MV-4-11 (cell line): ENCODE data around the gene PLCH1.

Source experiments
- DNase-seq: peaks from one replicate; lab custom pipeline; 2025; lab: John Stamatoyannopoulos, UW

Gene PLCH1

GRCh38 chr3:155746703-155747102, 1.8 kb upstream of the PLCH1 start:
- DNase-seq, result no peak

GRCh38 chr3:155745795-155746550, 1.1 kb upstream of the PLCH1 start:
- no peak for DNase-seq

- no peak for DNase-seq
Measured at GRCh38 chr3:155744010-155744625, 753 bp downstream of the PLCH1 start.

- no peak for DNase-seq
Measured at GRCh38 chr3:155743606-155744005, 1.3 kb downstream of the PLCH1 start.

- no peak for DNase-seq
Measured at GRCh38 chr3:155742349-155742965, 2.4 kb downstream of the PLCH1 start.

GRCh38 chr3:155741603-155742002, 3.3 kb downstream of the PLCH1 start:
- no peak for DNase-seq

- no peak for DNase-seq
Measured at GRCh38 chr3:155741101-155741500, 3.8 kb downstream of the PLCH1 start.

- DNase-seq, result peak; percentile 2
Measured at GRCh38 chr3:155739154-155739553, 5.7 kb downstream of the PLCH1 start.

GRCh38 chr3:155738580-155739076, 6.2 kb downstream of the PLCH1 start:
- DNase-seq, result no peak

GRCh38 chr3:155737844-155738460, 6.9 kb downstream of the PLCH1 start:
- DNase-seq, result peak; percentile 88

- DNase-seq, result no peak
Measured at GRCh38 chr3:155736381-155736780, 8.5 kb downstream of the PLCH1 start.

- DNase-seq, result no peak
Measured at GRCh38 chr3:155730843-155731242, 14.0 kb downstream of the PLCH1 start.

- no peak for DNase-seq
Measured at GRCh38 chr3:155727836-155728235, 17.0 kb downstream of the PLCH1 start.

- DNase-seq, result no peak
Measured at GRCh38 chr3:155714295-155714718, 30.6 kb downstream of the PLCH1 start.

GRCh38 chr3:155712008-155712407, 32.9 kb downstream of the PLCH1 start:
- no peak for DNase-seq

- DNase-seq, result no peak
Measured at GRCh38 chr3:155704771-155705559, 39.9 kb downstream of the PLCH1 start.

- peak; percentile 4 for DNase-seq
Measured at GRCh38 chr3:155704061-155704460, 40.8 kb downstream of the PLCH1 start.

GRCh38 chr3:155702745-155703591, 41.9 kb downstream of the PLCH1 start:
- DNase-seq, result no peak

- DNase-seq, result peak; percentile 63
Measured at GRCh38 chr3:155701882-155702465, 42.9 kb downstream of the PLCH1 start.

- no peak for DNase-seq
Measured at GRCh38 chr3:155697542-155697941, 47.3 kb downstream of the PLCH1 start.
